ENCODE measurements around the gene DTHD1.

DNA sequence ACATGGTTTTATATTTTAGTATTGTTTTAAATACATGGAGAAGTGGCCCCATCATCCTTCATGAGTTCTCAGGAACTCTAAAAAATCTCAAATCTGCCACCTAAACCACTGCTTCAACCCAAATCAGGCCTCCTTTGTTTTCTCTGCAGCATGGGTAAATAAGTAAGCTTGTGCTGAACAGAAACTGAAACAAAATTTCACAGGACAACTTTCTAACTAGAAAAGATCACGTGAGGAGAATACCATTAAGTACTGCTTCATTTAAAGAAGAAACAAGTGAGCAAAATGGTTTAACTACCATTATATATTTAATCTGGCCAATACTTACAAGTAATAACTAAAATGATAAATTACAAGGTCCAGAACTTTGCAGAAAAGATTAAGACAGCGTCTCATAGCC, 39.6 kb upstream of the DTHD1 start:
- TF ChIP-seq POLR2A (IDR thresholded peaks at IDR 0.05) = no peak
- TF ChIP-seq, protein P1, sequence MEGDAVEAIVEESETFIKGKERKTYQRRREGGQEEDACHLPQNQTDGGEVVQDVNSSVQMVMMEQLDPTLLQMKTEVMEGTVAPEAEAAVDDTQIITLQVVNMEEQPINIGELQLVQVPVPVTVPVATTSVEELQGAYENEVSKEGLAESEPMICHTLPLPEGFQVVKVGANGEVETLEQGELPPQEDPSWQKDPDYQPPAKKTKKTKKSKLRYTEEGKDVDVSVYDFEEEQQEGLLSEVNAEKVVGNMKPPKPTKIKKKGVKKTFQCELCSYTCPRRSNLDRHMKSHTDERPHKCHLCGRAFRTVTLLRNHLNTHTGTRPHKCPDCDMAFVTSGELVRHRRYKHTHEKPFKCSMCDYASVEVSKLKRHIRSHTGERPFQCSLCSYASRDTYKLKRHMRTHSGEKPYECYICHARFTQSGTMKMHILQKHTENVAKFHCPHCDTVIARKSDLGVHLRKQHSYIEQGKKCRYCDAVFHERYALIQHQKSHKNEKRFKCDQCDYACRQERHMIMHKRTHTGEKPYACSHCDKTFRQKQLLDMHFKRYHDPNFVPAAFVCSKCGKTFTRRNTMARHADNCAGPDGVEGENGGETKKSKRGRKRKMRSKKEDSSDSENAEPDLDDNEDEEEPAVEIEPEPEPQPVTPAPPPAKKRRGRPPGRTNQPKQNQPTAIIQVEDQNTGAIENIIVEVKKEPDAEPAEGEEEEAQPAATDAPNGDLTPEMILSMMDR (IDR thresholded peaks at IDR 0.05) = no peak
